NT2/D1 (cell line): Measurements from ENCODE around the gene NR1I2.

Experiments used
- SUZ12 ChIP-seq: IDR thresholded peaks from 2 replicates; pipeline ENCODE4 v1.6.1; 2011; ENCODE audit not compliant: insufficient read length, insufficient read depth; ENCODE audit errors: extremely low read depth
- YY1 ChIP-seq: IDR thresholded peaks from 2 replicates; pipeline ENCODE4 v1.6.1; 2011; ENCODE audit not compliant: insufficient read length, insufficient read depth
- ZNF274 ChIP-seq: IDR thresholded peaks from 2 replicates; pipeline ENCODE4 v1.6.1; 2011; ENCODE audit warnings: mild to moderate bottlenecking, low read depth, low read length

GRCh38 chr3:119746423-119746822 lies 35.5 kb upstream of the NR1I2 start:
- TF ChIP-seq YY1, result no peak
- TF ChIP-seq SUZ12, result no peak
- no peak for TF ChIP-seq ZNF274
